Measurements from ENCODE around the gene DNMT3L.

- TF ChIP-seq CTCF (IDR thresholded peaks at IDR 0.05; ENCODE audit: insufficient read depth, low read length, poor library complexity, severe bottlenecking) (no peak), EZH2phosphoT487 (conservative IDR thresholded peaks at IDR 0.05; ENCODE audit: low read length) (no peak)
These were observed 10.7 kb upstream of the DNMT3L start for GRCh38 chr21:44272284-44272858.

All from SU-DHL-6 (cell line).